GM12864 (cell line): Measurements from ENCODE around the gene MAGEB17.
"Not testable (repeated sequence)": the region's sequence is repeated elsewhere in the genome, so short reads cannot be mapped to it uniquely, and the experiment has no call there.

Experiments
- DNase-seq: peaks from one replicate; pipeline ENCODE4 v3.0.0-alpha.2; 2011; ENCODE audit warnings: low read depth
- H3K4me3 ChIP-seq: 2 replicates; pipeline ENCODE4 v1.5.1; 2011; ENCODE audit warnings: mild to moderate bottlenecking, low read depth, low read length, control low read depth
- CTCF ChIP-seq: IDR thresholded peaks from 2 replicates; pipeline ENCODE4 v1.5.1; 2011; ENCODE audit warnings: low read depth, mild to moderate bottlenecking, moderate library complexity, low read length, control low read depth, inconsistent platforms; ENCODE audit errors: missing control alignments

The MAGEB17 gene

GRCh38 chrX:16141422-16142245 is 25.6 kb upstream of the MAGEB17 start:
- DNase-seq = no peak
- no peak for TF ChIP-seq CTCF
- H3K4me3 ChIP-seq = no peak overlapping the region

GRCh38 chrX:16142246-16142558 is 25.1 kb upstream of the MAGEB17 start:
- no peak for DNase-seq
- no peak overlapping the region for H3K4me3 ChIP-seq
- no peak for TF ChIP-seq CTCF

- TF ChIP-seq CTCF = no peak
Observed at GRCh38 chrX:16143968-16144367, 23.3 kb upstream of the MAGEB17 start.

GRCh38 chrX:16144420-16144819 is 22.9 kb upstream of the MAGEB17 start:
- no peak for TF ChIP-seq CTCF
- H3K4me3 ChIP-seq = no peak overlapping the region
- DNase-seq = no peak

More at GRCh38 chrX:16143968-16144367, 23.3 kb upstream of the MAGEB17 start:
- no peak overlapping the region for H3K4me3 ChIP-seq
- DNase-seq = no peak

GRCh38 chrX:16145093-16145492 is 22.2 kb upstream of the MAGEB17 start:
- not testable (repeated sequence) for H3K4me3 ChIP-seq

GRCh38 chrX:16145656-16146055 is 21.6 kb upstream of the MAGEB17 start:
- TF ChIP-seq CTCF = no peak
- no peak for DNase-seq
- no peak overlapping the region for H3K4me3 ChIP-seq

More at GRCh38 chrX:16145093-16145492, 22.2 kb upstream of the MAGEB17 start:
- not testable (repeated sequence) for DNase-seq

- H3K4me3 ChIP-seq = no peak overlapping the region
- no peak for TF ChIP-seq CTCF
- DNase-seq = no peak
Observed at GRCh38 chrX:16148896-16149295, 18.4 kb upstream of the MAGEB17 start.
